OCI-LY7 (cell line): ENCODE data around the gene GSK3A.

Source experiments
- CTCF ChIP-seq: fragments of 200-600 bp; sonication (generic); conservative IDR thresholded peaks from 2 replicates; pipeline ENCODE4 v1.5.1; 2014; ENCODE audit warnings: mild to moderate bottlenecking, antibody characterized with exemption, low read length, moderate library complexity, mixed read lengths
- EZH2phosphoT487 ChIP-seq: fragments of 200-600 bp; sonication (generic); IDR thresholded peaks from 2 replicates; pipeline ENCODE4 v1.6.1; 2018; ENCODE audit warnings: low read depth, borderline replicate concordance, mild to moderate bottlenecking, mixed run types, antibody characterized with exemption, low read length, moderate library complexity, mixed read lengths

- TF ChIP-seq CTCF (peak; percentile 44), EZH2phosphoT487 (no peak)
Observed at GRCh38 chr19:42229301-42229854, 13.0 kb downstream of the GSK3A start.
